Measurements from ENCODE around the gene ODAPH. TPM values are rescaled to one million over a fixed set of nuclear protein-coding genes. Genes with fewer than 3 reads are reported as not detected.
A peak's percentile ranks its signal among the peaks of the same experiment; 100 is the strongest.

Gene ODAPH
- total and polyA plus RNA-seq, 2 donors (not counting 1 experiment from before 2014, with no cell fraction given), result 0.09 to 0.81 TPM

DNA sequence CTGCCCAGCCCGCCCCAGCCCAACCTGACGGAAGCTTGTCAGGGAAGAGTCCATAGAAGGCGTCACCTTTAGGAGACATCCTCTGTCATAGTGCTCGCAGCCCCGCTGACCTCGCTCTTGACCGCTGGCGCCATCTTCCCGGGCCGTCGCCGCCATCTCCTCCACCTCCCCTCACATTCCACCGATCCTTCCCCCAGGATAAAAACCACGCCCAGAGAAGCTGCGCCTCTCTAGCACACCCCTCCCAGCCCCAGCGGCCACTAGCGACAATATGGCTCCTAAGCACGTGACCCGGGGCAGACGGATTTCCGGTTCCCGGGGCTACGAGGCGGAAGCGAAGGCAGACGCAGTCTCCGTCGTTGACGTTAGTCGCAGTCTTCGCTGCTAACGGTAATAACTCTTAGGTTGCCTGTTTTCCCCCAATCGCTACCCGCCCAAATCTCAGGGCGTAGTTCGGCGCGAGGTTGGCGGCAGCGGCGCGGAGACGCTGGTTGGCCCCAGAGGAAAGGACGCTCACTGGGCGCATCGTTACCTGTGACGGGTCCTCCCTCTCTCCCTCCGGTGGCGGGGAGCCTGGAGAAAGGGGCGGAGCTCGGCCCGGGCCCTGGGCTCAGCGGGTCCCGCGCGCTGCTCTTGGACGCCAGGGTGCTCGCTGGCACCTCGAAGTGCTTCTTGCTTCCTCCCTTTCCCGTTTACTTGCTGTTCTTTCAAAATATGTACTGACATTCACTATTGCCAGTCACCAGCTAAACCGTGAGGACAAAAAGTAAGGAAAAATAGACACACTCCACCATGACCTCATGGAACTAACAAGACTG lies 41.5 kb upstream of the ODAPH start, which contains the start of the genes RCHY1 and THAP6:
RCHY1 (minus strand) TSS at position 273 of the 818 bp plus-strand sequence; CDS start at position 156, 117 bp downstream.
THAP6 (plus strand) TSS at position 343 of the 818 bp plus-strand sequence. CDS start 980 bp downstream, outside the sequence.
- Mint-ChIP-seq H3K27me3 (no peaks in the 10 kb centered on the region), H3K4me3 (no peak within 1 kb of the TSS), H3K9me3 (ENCODE audit: insufficient read depth) (no peaks in the 10 kb centered on the region), H3K4me1 (peaks cover 36% of the 10 kb centered on the region), H3K27ac (peak within 1 kb of the TSS; percentile 97)
- peaks cover 29 to 32% of the 10 kb centered on the region in 2 donors for H3K4me1 ChIP-seq (ENCODE audit: control insufficient read depth in 2 of 2, insufficient read depth in 2 of 2, low read length in 2 of 2)
- peak within 1 kb of the TSS; percentile 87 for H2AFZ ChIP-seq (ENCODE audit: insufficient read depth, low read depth, low read length, poor library complexity, severe bottlenecking)
- peaks cover 76% of the 10 kb centered on the region for H3K79me2 ChIP-seq (ENCODE audit: control insufficient read depth, insufficient read depth, low read length)
- H3K27ac ChIP-seq (ENCODE audit: low read length in 2 of 2), result peak within 1 kb of the TSS; percentile 93 to 96
- H3K27me3 ChIP-seq (replicated peaks in 1 of 4; ENCODE audit: control extremely low read depth in 1 of 4, control insufficient read depth in 3 of 4, insufficient read depth in 4 of 4, low read length in 3 of 4), result no peaks in the 10 kb centered on the region
- no peaks in the 10 kb centered on the region for H4K20me1 ChIP-seq (ENCODE audit: control insufficient read depth, insufficient read depth, low read length, poor library complexity, severe bottlenecking)
- intact Hi-C loops (cut with micrococcal nuclease), result loop anchor here (1.0 to 5.0 kb wide), 7 partner anchors 116 to 1563 kb away; partner anchors contain the start of genes CCNI, CDKL2, G3BP2 and MTHFD2L
- no peaks in the 10 kb centered on the region for H3K9me3 ChIP-seq (ENCODE audit: control extremely low read depth in 1 of 3, control insufficient read depth in 2 of 3, insufficient read depth in 1 of 3, low read length in 2 of 3)
- peak within 1 kb of the TSS; percentile 88 for H3K4me2 ChIP-seq (replicated peaks; ENCODE audit: low read depth, low read length, poor library complexity, severe bottlenecking)
- DNase-seq, result peak; percentile 96
- POLR2A ChIA-PET, result interaction anchor here (1.0 to 1.6 kb wide), 3 partner anchors 141 to 210 kb away, joined by 3 to 6 read pairs (median 3); partner anchors contain the start of gene USO1
- H3K4me3 ChIP-seq (ENCODE audit: control extremely low read depth in 1 of 5, extremely low read depth in 1 of 5, insufficient read depth in 1 of 5, low read depth in 2 of 5, low read length in 4 of 5), result peak within 1 kb of the TSS; percentile 76 to 94 (median 85)
- WGBS (ENCODE audit: insufficient coverage), result 0% methylated on average over 59 of the region's 61 CpGs
- peak within 1 kb of the TSS; percentile 92 for H3K9ac ChIP-seq (ENCODE audit: low read length)
- H3K36me3 ChIP-seq (replicated peaks in 1 of 2; ENCODE audit: control extremely low read depth in 1 of 2, control insufficient read depth in 1 of 2, extremely low read depth in 1 of 2, insufficient read depth in 2 of 2, low read length in 1 of 2), result peaks cover 4 to 19% of the 10 kb centered on the region in 2 experiments
- TF ChIP-seq EZH2 (IDR thresholded peaks at IDR 0.05; ENCODE audit: borderline replicate concordance, insufficient read depth, low read depth, low read length, poor library complexity, severe bottlenecking), result no peak
- TF ChIP-seq, protein P1, sequence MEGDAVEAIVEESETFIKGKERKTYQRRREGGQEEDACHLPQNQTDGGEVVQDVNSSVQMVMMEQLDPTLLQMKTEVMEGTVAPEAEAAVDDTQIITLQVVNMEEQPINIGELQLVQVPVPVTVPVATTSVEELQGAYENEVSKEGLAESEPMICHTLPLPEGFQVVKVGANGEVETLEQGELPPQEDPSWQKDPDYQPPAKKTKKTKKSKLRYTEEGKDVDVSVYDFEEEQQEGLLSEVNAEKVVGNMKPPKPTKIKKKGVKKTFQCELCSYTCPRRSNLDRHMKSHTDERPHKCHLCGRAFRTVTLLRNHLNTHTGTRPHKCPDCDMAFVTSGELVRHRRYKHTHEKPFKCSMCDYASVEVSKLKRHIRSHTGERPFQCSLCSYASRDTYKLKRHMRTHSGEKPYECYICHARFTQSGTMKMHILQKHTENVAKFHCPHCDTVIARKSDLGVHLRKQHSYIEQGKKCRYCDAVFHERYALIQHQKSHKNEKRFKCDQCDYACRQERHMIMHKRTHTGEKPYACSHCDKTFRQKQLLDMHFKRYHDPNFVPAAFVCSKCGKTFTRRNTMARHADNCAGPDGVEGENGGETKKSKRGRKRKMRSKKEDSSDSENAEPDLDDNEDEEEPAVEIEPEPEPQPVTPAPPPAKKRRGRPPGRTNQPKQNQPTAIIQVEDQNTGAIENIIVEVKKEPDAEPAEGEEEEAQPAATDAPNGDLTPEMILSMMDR (IDR thresholded peaks at IDR 0.05), result peak; percentile 7
- ATAC-seq (ENCODE audit: low read depth), result peak; percentile 87
- CTCF ChIA-PET, result interaction anchor here (0.6 to 1.8 kb wide), 7 partner anchors 9 to 640 kb away, joined by 3 to 10 read pairs (median 4); partner anchors contain the start of genes PARM1 and USO1
